Kidney capillary endothelial cell (primary cell): Measurements from ENCODE around the gene VTI1A.

ENCODE experiments used
- DNase-seq: peaks from one replicate; pipeline ENCODE4 v3.0.0-alpha.2; 2018; ENCODE audit warnings: low spot score

VTI1A gene

DNA sequence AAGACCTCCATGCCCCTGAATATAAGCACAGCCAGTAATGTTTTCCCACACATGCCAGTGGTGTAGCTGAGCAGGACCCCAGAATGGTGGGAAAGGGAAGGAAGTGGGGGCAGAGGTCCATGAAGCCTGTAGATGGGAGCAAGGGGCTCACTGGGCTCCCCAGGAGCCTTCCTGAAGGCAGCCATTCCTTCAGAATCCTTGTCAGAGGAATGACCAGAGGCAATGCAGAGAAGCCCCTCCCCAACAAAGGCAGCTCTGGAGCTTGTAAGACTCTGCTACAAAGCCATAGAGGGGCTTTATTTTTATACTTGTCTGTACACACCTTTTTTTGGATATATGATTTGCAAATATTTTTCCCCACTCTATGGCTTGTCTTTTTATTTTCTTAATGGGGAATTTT lies 338.1 kb downstream of the VTI1A start:
- no peak for DNase-seq

- DNase-seq, result no peak
These were observed 342.2 kb downstream of the VTI1A start for GRCh38 chr10:112789248-112789647.

DNA sequence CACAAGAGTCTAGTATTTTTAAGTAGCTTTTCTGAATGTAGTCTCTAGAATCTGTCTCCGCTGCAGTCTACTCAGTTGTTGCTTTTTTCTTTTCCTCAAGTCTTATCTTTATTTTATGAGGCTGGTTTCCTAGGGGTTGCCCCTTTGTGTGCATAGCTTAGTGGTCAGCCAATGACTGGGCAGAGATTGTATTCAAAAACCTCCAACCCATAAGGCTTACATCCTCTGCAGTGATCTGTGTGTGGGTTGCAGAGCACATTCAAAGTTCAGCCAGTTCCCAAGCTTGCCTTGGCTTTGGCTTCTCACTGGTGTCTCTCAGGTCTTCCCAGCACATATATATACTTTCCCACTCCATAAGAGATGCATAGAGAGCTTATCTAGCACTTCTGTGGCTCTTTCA lies 343.0 kb downstream of the VTI1A start:
- no peak for DNase-seq

GRCh38 chr10:112790921-112791320 lies 343.9 kb downstream of the VTI1A start:
- DNase-seq, result no peak

DNA sequence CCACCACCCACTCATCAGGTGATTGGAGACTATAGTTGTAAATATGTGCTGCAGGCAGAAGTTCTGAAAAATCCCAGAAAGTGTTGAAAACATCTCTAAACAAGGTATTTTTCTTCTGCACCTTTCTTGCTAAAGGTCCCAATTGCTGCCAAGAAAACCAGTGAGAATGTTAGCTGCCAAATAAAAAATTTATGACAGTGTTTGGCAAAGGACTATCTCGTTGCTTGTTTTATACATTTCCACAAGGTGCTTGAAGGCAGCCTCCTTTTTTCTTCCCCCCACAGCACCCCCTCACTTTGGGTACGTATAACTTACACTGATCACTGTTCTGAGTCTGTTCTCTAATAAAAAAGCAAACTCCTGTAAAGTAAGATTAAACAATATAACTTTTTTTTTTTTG lies 344.4 kb downstream of the VTI1A start:
- DNase-seq, result no peak

DNA sequence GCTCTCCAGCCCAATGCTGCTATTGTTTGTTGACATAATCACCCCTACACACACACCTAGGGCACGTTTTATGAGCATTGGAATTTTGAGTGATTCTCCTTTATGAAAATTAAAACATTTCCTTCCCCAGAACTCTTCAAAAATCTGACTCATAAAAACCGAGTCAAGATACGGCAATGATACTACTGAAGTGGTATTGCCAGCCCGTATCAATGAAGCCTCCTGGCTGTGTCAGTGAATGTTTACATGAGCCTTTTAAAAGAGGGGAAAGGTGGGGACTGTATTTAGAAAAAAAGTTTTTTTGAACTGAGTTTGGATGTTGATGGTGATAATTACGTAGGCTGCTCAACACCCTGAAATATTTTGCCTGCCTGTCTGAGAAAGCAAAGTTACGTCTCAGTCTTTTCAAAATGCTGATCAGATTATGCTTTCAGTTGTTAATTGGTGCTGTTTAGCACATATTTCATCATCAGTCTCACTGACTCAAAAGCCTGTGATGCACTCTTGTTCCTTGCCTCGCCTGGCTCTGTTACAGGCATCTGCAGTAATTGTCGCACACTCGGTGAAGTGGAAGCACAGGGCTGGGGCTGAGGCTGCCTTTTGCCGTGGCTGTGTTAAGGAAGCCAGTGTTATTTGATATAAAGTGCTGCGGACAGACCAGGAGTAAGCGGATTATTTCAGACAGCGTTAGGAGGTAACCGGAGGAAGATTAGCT lies 345.6 kb downstream of the VTI1A start:
- no peak for DNase-seq

DNA sequence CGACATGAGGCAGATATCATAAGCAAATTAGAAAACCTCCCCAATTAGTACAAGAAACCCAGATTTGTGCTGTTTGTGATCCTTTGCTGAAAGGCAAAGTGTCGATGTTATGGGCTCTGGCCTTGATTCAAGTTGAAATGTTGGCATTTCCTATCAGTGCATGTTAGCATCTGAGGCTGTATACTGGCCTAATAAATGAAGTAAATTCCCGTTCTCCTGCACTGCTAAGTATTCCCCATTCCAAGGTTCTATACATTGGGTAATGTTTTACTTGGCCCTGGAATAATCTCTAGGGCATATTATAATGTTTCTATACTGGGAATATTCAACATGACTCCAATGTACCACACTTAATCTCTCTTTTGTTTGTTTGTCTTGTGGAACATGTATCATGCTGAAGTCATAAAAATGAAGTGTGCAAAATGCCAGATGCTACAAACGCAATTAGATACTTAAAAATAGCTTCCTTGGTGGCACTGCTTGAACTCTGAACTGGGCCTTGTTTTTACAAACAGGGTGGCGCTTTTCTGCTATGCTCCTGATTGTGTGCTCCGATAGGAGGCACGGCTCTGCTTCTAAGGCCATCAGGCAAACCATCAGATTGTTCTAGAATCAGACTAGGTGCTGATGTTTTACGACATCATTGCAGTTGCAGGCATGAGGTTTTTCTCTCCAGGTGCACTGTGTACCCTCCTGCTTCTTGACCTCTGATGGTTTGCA lies 346.3 kb downstream of the VTI1A start:
- DNase-seq, result no peak

DNA sequence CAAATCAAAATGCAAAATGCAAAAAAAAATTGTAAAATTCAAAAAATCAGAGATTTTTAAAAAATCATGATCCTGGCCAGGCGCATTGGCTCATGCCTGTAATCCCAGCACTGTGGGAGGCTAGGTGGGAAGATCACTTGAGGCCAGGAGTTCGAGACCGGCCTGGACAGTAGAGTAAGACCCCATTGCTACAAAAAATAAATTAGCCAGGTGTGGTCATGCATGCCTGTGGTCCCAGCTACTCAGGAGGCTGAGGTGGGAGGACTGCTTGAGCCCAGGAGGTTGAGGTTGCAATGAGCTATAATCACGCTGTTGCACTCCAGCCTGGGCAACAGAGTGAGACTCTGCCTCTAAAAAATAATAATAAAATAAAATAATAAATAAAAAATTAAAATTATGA lies 347.2 kb downstream of the VTI1A start:
- DNase-seq, result no peak

GRCh38 chr10:112795067-112795466 lies 348.1 kb downstream of the VTI1A start:
- DNase-seq, result no peak

GRCh38 chr10:112797197-112797596 lies 350.2 kb downstream of the VTI1A start:
- no peak for DNase-seq

GRCh38 chr10:112797855-112798254 lies 350.8 kb downstream of the VTI1A start:
- DNase-seq, result no peak

GRCh38 chr10:112799038-112799437 lies 352.0 kb downstream of the VTI1A start:
- DNase-seq, result no peak

DNA sequence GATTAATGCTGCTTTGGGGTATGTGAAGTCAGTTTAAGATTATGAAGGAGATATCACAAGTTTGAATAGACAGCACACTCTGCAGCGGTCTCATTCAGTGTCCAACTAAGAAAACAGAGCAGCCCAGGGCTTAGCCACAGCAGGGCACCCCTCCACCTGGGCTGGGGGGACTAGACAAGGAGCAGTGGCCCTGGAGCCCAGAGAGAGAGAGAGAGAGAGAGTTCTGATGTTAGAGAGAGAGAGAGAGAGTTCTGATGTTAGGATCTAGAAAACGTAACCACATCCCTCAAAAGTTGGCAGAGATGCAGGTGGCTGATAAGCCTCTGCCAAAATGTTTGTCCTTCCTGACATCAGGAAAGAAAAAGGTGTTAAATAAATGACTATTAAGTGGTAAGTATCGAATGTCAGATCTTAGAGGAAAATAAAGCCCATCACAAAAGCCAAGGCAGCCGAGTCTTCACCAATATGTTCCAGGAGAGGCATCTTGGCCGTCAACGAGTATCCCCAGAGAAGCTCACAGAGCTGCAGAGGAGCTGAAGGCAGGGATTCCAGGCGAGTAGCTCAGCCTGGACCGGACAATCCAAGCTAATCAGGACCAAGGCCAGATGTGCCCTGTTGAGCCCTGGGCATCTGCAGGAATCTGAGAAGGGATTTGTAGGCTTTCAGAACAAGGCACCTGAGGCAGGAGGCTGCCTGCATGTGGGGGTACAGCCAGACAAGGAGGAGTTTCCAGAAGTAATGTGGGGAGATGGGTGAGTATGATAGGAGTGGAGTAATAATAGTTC lies 352.9 kb downstream of the VTI1A start:
- no peak for DNase-seq

- no peak for DNase-seq
These were observed 354.0 kb downstream of the VTI1A start for GRCh38 chr10:112801004-112801403.

- no peak for DNase-seq
These were observed 354.7 kb downstream of the VTI1A start for GRCh38 chr10:112801748-112802147.

- no peak for DNase-seq
These were observed 355.5 kb downstream of the VTI1A start for GRCh38 chr10:112802411-112803022.

- DNase-seq, result no peak
These were observed 357.0 kb downstream of the VTI1A start for GRCh38 chr10:112803961-112804401.

DNA sequence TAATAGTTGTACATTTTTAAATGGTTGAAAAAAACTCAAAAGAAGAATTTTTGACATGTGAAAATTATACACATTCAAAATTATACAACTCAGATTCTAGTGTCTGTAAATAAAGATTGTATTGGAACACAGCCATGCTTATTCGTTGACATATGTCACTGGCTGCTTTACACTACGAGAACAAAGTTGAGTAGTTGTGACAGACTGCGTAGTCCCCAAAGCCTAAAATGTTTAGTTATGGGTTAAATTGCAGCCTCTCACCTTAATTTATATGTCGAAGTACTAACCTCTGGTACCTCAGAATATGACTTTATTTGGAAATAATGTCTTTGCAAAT lies 358.2 kb downstream of the VTI1A start:
- no peak for DNase-seq

- no peak for DNase-seq
These were observed 358.7 kb downstream of the VTI1A start for GRCh38 chr10:112805701-112806100.

DNA sequence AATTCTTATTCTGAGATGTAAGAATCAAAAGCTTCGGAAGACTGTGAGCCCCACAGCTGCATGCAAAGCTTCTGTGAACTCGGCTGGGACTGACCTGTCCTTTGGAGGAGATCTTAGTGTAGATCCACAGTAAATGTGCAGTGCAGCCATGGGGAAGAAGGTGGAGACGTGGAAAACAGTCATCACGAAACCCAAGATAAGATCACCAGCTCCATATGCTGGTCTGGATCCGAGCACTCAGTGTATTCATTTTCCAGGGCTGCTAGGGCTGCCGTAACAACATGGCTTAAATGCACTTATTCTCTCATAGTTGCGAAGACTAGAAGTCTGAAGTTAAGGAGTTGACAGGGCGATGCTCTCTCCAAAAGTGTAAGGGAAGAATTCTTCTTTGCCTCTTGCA lies 360.0 kb downstream of the VTI1A start:
- DNase-seq, result no peak

DNA sequence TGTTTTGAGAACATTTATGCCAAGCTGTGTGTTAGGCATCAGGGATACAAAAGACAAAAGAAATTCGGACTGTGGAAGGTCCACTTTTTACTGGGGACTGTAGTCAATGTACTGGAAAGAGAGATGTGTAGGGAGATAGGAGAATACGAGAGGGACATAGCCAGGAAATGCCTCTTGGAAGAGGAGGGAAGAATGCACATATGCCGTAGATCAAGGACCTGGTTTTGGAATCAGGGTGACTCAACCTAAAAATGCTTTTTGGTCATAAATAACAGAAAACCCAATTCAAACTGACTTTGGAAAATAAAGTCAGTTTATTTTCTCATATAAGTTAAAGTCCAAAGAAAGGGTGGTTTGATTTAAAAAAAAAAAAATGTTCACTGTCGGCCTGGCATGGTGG lies 362.7 kb downstream of the VTI1A start:
- DNase-seq, result no peak

DNA sequence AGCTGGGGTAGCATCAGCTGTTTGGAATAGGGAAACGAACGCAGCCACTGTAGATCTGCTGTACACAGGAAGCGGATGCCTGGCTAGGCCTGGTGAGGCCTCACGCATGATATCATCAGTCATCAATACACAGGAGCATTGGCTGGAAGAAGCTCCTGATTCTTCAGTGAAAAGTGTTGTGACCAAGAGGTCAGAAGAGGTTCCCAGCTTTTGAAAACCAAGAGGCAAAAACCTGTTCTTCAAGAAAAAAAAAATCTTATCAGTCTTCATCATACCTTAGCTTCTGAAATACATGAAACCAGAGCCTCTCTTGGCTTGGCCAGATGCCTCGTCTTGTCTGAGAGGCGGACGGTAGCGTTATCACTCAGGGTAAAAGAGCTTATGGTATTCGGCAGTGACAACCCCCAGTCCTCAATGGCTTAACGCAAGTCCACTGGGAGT lies 363.7 kb downstream of the VTI1A start:
- DNase-seq, result no peak
